ENCODE data around the gene THBS4. TPM values are rescaled to one million over a fixed set of nuclear protein-coding genes. Genes with fewer than 3 reads are reported as not detected.

The THBS4 gene
- total RNA-seq, 2 donors from 2014 or later = 18.4 to 20.8 TPM

DNA sequence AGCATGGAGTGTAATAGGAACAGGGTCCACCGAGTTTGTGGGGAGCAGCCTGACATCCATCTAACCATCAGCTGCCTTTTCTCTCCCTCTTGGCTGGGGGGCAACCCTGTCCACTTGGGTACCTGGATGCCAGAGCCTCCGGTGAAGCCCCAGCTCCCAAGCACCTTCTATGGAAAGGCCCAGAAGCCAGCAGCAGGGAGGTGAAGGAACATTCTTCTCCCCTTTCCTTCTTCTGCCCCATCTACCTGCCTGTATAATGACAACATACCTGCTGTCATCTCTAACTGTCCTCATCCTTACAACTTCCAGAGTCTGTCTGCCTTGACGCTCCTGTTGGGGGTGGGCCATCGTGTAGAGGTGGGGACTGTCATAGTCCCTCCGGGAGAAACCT is 33.1 kb downstream of the THBS4 start:
- Histone ChIP-seq H3K36me3 (replicated peaks in 1 of 2; ENCODE audit: insufficient read depth in 1 of 2, low read depth in 2 of 2) (no peaks in the 10 kb centered on the region), H3K27ac (no peak overlapping the region), H3K9me3 (no peaks in the 10 kb centered on the region), H3K4me1 (no peaks in the 10 kb centered on the region), H3K27me3 (no peaks in the 10 kb centered on the region), H3K4me3 (no peak overlapping the region)
- ATAC-seq (no peak), DNase-seq (no peak)
- WGBS, 2 donors = 84% methylated on average over 5 of the region's 5 CpGs
- intact Hi-C loops (cut with DNase I) = no loop called here
- TF ChIP-seq, protein P1, sequence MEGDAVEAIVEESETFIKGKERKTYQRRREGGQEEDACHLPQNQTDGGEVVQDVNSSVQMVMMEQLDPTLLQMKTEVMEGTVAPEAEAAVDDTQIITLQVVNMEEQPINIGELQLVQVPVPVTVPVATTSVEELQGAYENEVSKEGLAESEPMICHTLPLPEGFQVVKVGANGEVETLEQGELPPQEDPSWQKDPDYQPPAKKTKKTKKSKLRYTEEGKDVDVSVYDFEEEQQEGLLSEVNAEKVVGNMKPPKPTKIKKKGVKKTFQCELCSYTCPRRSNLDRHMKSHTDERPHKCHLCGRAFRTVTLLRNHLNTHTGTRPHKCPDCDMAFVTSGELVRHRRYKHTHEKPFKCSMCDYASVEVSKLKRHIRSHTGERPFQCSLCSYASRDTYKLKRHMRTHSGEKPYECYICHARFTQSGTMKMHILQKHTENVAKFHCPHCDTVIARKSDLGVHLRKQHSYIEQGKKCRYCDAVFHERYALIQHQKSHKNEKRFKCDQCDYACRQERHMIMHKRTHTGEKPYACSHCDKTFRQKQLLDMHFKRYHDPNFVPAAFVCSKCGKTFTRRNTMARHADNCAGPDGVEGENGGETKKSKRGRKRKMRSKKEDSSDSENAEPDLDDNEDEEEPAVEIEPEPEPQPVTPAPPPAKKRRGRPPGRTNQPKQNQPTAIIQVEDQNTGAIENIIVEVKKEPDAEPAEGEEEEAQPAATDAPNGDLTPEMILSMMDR (IDR thresholded peaks at IDR 0.05) = no peak
- TF ChIP-seq POLR2A (IDR thresholded peaks at IDR 0.05) = no peak

DNA sequence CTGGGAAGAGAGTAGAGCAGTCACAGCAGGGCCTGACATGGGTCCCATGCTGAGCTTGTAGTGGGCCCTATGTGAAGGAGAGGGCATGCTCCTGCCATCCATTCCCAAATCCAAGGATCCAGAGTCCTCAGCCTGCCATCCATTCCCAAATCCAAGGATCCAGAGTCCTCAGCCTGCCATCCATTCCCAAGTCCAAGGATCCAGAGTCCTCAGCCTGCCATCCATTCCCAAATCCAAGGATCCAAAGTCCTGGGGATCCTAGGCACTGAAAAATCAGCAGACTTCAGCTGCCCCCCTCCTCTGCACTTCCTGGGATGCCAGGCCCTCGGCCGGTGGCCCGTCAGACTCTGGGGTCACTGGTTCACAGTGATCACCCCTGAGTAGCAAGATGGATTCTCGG is 33.6 kb downstream of the THBS4 start:
- ATAC-seq = no peak
- Histone ChIP-seq H3K4me3 (no peak overlapping the region), H3K9me3 (no peaks in the 10 kb centered on the region), H3K27ac (no peak overlapping the region), H3K36me3 (replicated peaks in 1 of 2; ENCODE audit: insufficient read depth in 1 of 2, low read depth in 2 of 2) (no peaks in the 10 kb centered on the region), H3K27me3 (no peaks in the 10 kb centered on the region), H3K4me1 (no peaks in the 10 kb centered on the region)
- no peak for DNase-seq
- 84 to 96% methylated on average over 4 of the region's 4 CpGs for WGBS, 2 donors
- intact Hi-C loops (cut with DNase I) = no loop called here
- TF ChIP-seq, protein P1 (IDR thresholded peaks at IDR 0.05) = no peak
- TF ChIP-seq POLR2A (IDR thresholded peaks at IDR 0.05) = no peak

DNA sequence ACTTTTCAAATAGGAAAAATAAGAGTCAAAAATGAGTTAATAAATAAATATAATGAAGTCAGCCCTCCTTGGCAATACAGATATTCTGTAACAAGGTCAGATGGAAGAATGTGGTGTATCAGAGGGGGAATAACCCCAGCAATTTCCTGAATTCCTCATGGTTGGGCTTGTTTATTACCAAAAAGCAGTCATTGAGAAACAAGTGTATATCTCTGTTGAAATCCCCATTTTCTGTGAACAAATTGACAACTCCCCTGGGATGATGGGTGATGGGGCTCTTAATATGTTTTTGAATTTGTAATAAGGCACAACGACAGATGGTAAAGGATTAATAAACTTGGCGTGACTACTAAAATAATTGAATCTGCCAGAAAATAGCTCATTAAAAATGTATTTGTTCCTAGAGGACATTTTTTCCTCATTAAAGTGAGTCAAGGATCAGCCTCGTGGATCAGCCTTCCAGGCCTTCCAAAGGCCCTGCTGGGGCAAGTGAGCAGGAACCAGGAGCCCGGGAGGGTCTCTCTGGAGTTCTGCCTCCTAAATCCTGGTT is 34.2 kb downstream of the THBS4 start:
- Histone ChIP-seq H3K4me3 (no peak overlapping the region), H3K4me1 (no peaks in the 10 kb centered on the region), H3K9me3 (no peaks in the 10 kb centered on the region), H3K36me3 (replicated peaks in 1 of 2; ENCODE audit: insufficient read depth in 1 of 2, low read depth in 2 of 2) (no peaks in the 10 kb centered on the region), H3K27ac (no peak overlapping the region), H3K27me3 (no peaks in the 10 kb centered on the region)
- WGBS, 2 donors = 49 to 73% methylated on average over 4 of the region's 4 CpGs
- DNase-seq = no peak
- intact Hi-C loops (cut with DNase I) = no loop called here
- TF ChIP-seq, protein P1 (IDR thresholded peaks at IDR 0.05) = no peak
- no peak for TF ChIP-seq POLR2A (IDR thresholded peaks at IDR 0.05)
- ATAC-seq = no peak

DNA sequence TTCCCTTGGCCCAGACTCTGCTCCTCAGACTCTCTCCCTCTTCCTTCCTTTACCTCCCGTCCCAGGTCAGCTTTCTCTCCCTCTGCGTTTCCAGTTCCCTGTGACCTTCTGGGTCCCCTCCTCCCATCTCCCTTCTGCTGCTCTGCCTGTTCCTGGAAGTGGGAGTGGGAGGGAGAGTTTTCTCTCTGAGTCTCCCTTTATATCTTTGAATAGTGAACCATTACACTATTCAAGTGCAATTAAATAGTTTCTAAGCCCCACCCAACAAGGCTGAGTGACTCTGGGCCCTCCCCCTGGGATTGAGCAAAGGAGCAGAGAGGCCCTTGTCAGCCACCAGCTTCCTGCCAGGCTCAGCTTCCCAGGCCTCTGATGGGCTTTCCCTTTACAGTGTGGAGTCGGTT is 34.8 kb downstream of the THBS4 start:
- Histone ChIP-seq H3K27ac (no peak overlapping the region), H3K4me3 (no peak overlapping the region), H3K27me3 (no peaks in the 10 kb centered on the region), H3K36me3 (replicated peaks in 1 of 2; ENCODE audit: insufficient read depth in 1 of 2, low read depth in 2 of 2) (no peaks in the 10 kb centered on the region), H3K4me1 (no peaks in the 10 kb centered on the region), H3K9me3 (no peaks in the 10 kb centered on the region)
- no peak for DNase-seq
- no peak for ATAC-seq
- intact Hi-C loops (cut with DNase I) = no loop called here
- WGBS, 2 donors = 50 to 56% methylated on average over 3 of the region's 3 CpGs
- no peak for TF ChIP-seq POLR2A (IDR thresholded peaks at IDR 0.05)
- TF ChIP-seq, protein P1 (IDR thresholded peaks at IDR 0.05) = no peak

DNA sequence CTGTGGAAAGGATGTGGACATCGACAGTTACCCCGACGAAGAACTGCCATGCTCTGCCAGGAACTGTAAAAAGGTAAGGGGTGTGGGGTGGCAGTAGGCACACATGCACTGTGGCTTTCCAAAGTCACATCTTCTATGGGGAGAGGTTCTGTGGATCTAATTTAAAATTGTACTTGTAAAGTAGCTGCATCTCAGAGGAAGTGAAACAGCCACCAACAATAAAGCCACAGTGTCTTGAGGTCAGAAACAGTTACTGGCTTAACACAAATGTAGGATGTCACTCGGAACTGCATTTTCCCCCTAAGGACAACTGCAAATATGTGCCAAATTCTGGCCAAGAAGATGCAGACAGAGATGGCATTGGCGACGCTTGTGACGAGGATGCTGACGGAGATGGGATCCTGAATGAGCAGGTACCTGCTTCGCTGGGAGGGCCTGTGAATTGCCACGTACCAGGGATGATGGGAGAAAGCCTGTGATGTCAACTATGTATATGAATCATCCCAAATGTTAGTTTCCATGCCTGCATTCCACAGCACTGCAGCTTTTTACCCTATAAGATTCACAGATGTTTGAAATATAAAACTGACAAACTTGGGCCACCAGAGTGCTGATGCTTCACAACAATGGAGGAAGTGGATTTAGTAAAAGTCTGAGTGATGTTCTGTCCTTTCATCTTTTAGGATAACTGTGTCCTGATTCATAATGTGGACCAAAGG is 35.3 kb downstream of the THBS4 start:
- Histone ChIP-seq H3K27ac (no peak overlapping the region), H3K27me3 (no peaks in the 10 kb centered on the region), H3K36me3 (replicated peaks in 1 of 2; ENCODE audit: insufficient read depth in 1 of 2, low read depth in 2 of 2) (no peaks in the 10 kb centered on the region), H3K9me3 (no peaks in the 10 kb centered on the region), H3K4me3 (no peak overlapping the region), H3K4me1 (no peaks in the 10 kb centered on the region)
- intact Hi-C loops (cut with DNase I) = no loop called here
- TF ChIP-seq, protein P1 (IDR thresholded peaks at IDR 0.05) = no peak
- TF ChIP-seq POLR2A (IDR thresholded peaks at IDR 0.05) = no peak
- no peak for DNase-seq
- WGBS, 2 donors = 75 to 81% methylated on average over 10 of the region's 10 CpGs
- no peak for ATAC-seq
